GM21447 (cell line): ENCODE results near the gene SMPD3.

Source experiments
- ATAC-seq: cut with Tn5 transposase; IDR thresholded peaks from one replicate; pipeline ENCODE4 v1.9.1; 2021; ENCODE audit not compliant: unreplicated experiment

The SMPD3 gene

DNA sequence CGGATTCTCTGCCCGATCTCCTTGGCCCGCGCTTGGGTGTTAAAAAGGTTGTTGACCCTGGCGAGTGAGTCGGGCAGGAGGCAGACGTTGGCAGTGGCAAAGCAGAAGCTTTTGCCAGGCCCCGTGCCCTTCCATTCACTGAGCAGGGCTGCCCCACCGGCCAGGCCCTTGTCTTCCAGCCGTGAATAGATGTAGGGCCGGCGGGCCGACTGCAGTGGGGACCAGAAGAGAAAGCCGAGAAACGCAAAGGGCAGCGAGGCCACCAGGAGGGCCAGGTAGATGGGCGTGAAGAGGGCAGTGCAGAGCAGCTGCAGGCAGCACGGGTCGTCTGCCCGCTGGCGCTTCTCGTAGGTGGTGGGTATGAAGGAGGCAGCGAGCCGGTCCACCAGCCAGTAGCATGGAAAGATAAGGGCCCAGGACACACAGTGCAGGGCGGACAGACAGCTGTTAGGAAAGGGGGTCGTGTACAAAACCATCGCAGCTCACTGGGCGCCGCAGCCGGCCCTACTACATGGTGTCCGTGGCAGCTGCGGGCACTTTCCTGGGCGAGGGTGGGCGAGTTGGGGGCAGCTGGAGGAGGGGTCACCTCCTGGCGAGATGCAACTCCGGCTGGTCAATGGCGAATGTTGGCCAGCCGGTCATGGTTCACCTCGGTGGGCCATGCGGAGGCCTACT is 76.5 kb downstream of the SMPD3 start:
- ATAC-seq = no peak

DNA sequence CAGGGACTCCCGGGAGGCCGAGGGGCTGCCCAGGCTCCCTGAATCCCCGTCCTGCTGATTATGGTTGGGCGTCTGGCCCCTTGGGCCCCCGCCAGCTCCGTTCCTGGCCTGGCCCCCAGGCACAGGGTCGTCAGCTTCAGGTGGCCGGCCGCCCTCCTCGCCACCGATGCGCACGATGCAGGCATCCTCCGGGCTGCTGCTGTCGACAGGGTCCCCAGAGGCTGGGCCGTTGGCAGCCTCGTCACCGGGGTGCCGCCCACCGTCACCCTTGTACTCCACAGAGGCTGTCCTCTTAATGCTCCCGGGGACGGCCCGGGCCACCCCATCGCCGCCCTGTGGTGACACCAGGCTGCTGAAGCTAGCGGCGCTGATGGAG is 77.0 kb downstream of the SMPD3 start:
- ATAC-seq = no peak

GRCh38 chr16:68370581-68371275 is 77.6 kb downstream of the SMPD3 start:
- ATAC-seq = no peak

DNA sequence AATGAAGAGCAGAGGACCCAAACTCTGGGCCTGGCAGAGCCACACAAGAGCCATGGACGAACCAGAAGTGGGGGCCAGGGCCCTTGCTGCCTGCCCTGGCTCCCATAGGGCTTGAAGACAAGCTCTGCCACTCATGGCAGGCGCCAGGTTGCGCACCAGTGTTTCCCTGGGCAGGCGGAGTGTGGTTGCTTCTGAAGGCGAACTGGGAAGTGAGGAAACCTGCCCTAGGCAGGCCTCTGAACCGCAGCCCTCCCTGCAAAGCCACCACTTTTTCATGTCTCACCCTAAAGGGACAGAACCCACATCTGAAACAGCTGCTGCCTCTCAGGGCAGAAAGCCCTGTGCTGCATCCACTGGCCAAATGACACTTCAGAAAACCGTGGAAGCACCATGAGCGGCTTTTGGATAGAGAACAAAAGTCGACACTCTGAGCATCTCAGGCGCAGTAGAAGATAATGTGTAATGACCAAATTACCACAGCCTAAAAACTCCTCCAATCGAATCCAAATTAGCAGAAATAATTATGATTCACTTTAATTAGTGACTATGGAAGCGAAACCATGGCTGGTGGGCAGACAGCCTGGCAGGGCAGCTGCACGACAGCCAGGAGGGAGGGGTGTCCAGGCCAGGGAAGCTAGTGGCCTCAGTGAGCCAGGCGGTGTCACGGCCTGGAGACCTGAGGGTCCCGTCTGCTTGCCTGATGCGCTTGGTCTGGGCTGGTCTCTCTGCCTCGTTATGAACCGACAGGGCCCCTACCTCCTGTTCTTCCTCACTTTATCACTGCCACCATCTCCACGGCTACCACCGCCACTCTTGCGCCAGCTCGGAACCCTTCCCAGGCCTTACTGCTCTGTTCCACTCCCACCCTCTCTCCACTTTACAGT is 78.4 kb downstream of the SMPD3 start:
- peak; percentile 68 for ATAC-seq

DNA sequence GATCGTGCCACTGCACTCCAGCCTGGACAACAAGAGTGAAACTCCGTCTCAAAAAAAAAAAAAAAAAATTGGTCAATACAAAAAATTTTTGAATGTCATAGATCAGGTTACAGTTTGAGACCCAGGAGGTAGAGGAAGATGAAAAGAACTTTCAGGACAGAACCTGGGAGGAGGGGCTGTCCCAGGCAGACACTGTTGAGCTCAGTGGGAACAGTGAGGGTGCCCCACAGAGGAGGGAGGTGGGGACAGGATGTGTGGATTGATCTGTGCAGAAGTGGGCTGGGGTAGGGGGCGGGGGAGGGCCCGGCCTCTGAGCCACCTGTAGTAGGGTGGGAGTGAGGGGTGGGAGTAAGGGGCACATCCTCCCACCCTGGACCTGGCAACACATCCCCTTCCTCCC is 79.1 kb downstream of the SMPD3 start:
- no peak for ATAC-seq

GRCh38 chr16:68368301-68368888 is 79.9 kb downstream of the SMPD3 start:
- peak; percentile 37 for ATAC-seq

- ATAC-seq = no peak
Observed at GRCh38 chr16:68367891-68368290, 80.4 kb downstream of the SMPD3 start.

DNA sequence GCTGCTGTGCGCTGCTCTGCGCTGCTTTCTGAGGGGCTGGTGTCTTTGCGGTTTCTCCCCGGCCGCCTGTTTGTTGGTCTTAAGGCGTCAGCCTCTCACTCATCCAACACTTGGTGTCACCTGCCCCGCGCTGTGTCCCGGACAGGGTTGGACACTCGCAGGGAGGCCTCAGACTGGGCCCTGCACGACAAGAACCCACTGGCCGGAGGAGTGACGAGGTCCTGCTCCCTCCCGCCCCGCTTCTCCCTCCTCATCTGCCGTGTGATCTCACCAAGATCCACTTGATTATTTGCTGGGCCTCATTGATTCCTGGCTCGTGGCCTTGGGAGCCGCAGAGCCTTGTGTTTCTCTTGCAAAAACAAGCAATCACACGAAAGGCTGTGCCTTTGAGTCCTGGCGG is 80.9 kb downstream of the SMPD3 start:
- ATAC-seq = no peak

DNA sequence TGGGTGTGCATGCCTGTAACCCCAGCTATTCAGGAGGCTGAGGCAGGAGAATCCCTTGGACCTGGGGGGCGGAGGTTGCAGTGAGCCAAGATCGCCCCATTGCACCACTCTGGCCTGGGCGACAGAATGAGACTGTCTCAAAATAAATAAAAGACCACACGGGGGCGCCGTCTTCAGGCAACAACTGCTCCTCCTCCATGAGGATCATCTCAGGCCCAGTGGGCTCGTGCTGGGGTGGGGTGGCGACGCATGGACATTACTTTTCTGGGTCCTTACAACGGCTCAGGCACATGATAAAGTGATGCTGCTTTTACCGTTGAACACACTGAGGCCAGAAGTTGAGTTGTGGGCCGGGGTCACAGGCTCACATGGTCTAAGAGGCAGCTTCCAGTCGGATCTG is 81.3 kb downstream of the SMPD3 start:
- no peak for ATAC-seq

DNA sequence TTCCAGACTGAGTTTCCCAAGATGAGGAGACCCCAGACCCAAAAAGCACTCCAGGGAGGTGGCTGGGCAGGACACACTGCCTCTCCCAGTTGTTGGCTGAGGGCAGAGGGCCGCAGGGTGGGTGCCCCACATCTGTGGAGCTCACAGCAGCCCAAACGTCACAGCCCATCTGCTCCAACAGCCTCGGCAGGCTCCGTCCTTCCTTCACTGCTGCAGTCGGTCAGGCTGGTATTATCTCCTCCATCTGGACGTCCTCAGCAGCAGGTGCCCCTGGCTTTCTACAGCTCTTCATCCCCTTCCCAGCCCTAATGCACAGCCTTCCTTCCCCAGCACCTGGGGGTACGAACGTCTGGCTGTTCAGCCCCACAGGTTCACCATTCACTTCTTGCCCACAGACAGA is 82.2 kb downstream of the SMPD3 start:
- no peak for ATAC-seq

GRCh38 chr16:68365167-68365817 is 83.0 kb downstream of the SMPD3 start:
- ATAC-seq = no peak

- no peak for ATAC-seq
Observed at GRCh38 chr16:68364561-68364998, 83.7 kb downstream of the SMPD3 start.

- no peak for ATAC-seq
Observed at GRCh38 chr16:68363658-68364521, 84.4 kb downstream of the SMPD3 start.

DNA sequence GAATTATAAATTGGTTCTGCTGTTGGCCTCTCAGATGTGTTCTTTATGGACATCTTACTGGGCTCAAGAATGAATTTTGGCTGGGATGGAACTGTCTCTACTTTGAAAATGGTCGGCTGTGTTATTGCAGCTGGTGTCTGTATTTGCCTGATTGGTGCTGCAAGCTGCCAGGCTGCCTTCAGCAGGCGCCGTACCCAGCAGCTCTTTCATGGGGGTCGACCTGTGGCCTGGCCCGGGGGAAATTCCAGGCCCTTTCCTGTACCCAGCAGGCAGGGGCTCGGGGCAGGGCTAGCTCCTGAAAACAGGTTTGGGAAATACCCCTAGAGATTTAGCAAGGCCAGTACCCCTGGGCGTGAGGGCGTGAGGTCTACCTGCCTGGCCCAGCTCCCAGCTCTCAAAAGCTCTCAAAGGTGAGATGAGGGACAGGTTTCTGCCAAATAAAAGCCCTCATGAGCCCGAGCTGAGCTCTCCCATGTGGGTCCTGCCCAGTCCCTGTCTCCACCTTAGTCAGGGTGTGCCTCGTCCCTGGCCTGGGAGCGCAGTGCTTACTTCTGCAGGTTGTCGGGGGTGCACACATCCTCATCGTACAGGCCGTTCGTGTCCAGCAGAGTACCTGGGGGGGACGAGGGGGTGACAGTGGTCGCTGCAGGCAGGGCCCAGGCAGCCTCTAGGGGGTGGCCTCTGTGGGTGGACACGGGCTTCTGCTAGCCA is 85.2 kb downstream of the SMPD3 start:
- no peak for ATAC-seq

DNA sequence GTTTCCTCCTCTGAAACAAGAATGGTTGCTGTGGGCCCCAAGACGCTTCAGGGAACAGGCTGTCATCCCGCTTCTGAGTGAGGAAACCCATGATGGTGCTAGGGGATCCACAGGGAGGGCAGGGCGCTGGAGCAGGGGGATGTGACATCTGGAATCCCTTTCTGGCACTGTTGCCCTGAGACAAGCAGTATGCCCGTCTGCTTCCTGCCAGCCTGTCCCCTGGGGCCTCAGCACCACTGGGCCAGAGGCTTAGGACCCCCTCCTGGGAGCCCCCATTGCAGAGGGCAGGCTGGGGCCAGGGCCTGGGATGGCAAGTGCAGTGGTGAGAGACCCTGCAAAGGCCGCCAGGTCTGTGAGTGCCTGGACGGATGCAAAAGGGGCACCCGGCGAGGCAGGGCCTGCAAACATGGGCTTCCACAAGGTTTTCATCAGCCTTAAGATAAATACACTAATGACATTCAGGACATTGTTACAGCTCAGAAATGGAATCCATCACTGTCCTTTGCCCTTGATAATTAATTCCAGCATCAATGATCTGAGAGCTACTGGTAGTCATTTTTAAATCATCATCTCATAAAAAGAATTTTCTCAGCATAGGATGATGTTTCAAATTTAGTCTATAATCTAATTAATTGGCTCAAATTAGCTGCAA is 85.9 kb downstream of the SMPD3 start:
- no peak for ATAC-seq

DNA sequence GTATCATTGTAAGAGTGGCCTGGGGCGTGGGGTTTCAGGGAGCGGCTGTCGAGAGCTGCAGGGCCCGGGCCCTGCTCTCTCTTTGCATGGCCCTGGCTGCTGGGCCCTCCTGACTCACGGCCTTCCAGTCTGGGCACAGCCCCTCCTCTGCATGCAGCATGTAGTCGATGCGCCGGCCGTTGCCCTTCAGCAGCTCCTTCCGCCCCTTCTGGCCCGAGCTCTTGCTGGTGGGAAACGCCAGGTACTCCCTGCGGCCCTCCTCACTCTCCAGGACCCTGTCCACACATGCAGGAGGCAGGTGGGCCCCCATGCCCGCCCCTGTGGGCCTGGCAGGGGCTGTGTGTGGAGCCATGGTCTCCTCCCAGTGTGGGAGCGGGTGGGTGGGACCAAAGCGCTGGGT is 86.8 kb downstream of the SMPD3 start:
- ATAC-seq = no peak

DNA sequence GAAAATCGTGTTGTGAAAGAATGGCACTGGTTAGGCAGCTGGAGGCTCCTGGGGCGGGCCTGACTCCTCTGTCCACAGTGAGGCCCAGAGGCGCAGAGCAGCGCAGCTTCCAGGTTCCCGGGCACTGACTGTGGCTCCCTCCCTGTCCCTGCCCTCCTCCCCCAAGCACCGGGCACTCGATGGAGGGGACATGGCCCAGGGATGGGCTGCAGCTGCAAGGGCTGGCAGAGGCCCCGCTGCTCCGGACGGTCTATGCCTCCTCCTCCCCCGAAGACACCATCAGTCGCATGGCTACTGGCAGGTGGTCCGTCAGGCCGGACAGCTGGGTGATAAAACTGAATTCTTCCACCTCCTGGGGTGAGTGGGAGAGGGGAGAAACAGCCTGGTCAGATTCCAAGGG is 87.4 kb downstream of the SMPD3 start:
- no peak for ATAC-seq

GRCh38 chr16:68360547-68360946 is 87.8 kb downstream of the SMPD3 start:
- no peak for ATAC-seq
